Measurements from ENCODE around the gene PRDM11. TPM values are rescaled to one million over a fixed set of nuclear protein-coding genes. Genes with fewer than 3 reads are reported as not detected.

Gene PRDM11
- total and polyA plus RNA-seq, 7 experiments from 2014 or later: 0.44 to 8.8 (median 5.7) TPM

DNA sequence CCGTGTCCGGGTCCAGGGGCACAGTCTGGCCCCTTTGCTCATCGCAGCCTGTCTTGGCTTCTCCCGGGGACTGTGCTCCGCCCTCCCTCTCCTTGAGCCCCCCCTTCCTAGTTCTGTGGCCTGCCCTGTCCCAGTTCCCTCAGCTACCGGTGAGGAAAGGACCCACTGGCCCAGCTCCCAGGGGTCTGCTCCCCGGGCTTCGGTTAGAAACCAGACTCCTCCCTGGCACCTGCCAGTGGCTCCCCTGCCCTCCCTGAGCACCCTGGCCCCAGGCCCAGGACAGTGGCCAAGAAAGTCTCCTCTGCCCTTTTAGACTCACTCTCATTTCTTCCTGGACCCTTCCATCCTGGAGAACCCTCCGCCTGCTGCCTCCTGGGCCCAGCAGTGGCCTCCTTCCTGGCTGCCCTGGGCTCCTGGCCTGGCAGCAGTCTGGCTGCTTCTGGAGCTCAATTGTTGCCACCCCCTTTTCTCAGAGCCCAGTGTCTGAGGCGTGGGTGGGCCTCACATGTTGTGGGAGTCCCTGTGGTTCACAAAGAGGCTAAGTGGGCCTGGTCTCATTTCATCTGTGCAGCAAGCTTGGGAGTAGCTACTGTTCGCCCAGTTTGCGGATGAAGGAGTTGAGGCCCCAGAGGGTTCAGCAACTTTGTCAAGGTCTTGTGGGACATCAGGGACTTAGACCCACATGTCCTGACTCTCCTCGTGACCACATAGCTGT lies 12.6 kb downstream of the PRDM11 start:
- CTCF ChIA-PET: no interaction called here
- ATAC-seq: no peak
- H3K4me3 ChIP-seq (ENCODE audit: low read length): no peak overlapping the region
- DNase-seq: no peak
- H3K27me3 ChIP-seq (ENCODE audit: control insufficient read depth in 2 of 2, insufficient read depth in 2 of 2, low read length in 2 of 2): no peaks in the 10 kb centered on the region
- H3K4me1 Mint-ChIP-seq: peaks cover 0 to 24% (median 14%) of the 10 kb centered on the region in 7 donors
- H3K36me3 Mint-ChIP-seq: peaks cover 0 to 5% (median 0%) of the 10 kb centered on the region in 5 donors
- H3K27me3 Mint-ChIP-seq: no peaks in the 10 kb centered on the region
- H3K36me3 ChIP-seq (ENCODE audit: control insufficient read depth in 2 of 3, insufficient read depth in 3 of 3, low read length in 3 of 3): no peaks in the 10 kb centered on the region
- no peak overlapping the region for H3K27ac Mint-ChIP-seq
- no peak overlapping the region for H3K27ac ChIP-seq (ENCODE audit: low read depth, low read length)
- POLR2A ChIA-PET: interaction anchor here (0.8 kb wide), 1 partner anchor 9 kb away, joined by 3 read pairs; no protein-coding TSS in a partner anchor
- intact Hi-C loops (cut with micrococcal nuclease): no loop called here
- H3K4me1 ChIP-seq (ENCODE audit: control insufficient read depth in 2 of 2, insufficient read depth in 2 of 2, low read length in 2 of 2): no peaks in the 10 kb centered on the region
- H3K9me3 Mint-ChIP-seq: no peaks in the 10 kb centered on the region
- H3K4me3 Mint-ChIP-seq: no peak overlapping the region
- H3K9me3 ChIP-seq (ENCODE audit: control insufficient read depth in 2 of 3, low read length in 3 of 3): no peaks in the 10 kb centered on the region

DNA sequence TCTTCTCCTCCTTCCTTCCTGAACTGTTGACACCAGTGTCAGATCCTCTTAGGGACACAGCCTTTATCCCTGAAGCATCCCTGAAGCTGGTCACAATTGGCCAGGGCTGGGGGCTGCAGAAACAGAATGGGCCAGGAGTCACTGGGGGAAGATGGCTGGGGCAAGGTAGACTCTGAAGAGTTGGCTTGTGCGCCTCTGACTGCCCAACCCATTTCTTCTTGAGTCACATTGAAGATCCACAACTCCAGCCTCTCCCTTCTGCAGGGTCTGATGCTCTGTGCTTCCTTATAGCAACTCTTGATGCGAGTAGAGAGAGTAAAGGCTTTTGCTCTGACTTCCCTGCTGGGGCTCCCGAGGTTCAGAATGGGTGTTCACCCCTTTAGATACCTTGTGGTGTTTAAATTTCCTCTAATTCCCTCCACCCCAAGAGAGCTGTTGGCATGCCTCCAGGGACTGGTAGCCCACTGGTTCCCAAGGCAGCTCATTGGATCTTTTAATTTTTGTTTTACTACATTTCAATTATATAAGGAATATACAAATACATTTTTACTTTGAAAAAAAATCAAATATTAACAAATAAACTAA lies 13.4 kb downstream of the PRDM11 start:
- no peak overlapping the region for H3K4me3 Mint-ChIP-seq
- intact Hi-C loops (cut with micrococcal nuclease): no loop called here
- ATAC-seq: no peak

DNA sequence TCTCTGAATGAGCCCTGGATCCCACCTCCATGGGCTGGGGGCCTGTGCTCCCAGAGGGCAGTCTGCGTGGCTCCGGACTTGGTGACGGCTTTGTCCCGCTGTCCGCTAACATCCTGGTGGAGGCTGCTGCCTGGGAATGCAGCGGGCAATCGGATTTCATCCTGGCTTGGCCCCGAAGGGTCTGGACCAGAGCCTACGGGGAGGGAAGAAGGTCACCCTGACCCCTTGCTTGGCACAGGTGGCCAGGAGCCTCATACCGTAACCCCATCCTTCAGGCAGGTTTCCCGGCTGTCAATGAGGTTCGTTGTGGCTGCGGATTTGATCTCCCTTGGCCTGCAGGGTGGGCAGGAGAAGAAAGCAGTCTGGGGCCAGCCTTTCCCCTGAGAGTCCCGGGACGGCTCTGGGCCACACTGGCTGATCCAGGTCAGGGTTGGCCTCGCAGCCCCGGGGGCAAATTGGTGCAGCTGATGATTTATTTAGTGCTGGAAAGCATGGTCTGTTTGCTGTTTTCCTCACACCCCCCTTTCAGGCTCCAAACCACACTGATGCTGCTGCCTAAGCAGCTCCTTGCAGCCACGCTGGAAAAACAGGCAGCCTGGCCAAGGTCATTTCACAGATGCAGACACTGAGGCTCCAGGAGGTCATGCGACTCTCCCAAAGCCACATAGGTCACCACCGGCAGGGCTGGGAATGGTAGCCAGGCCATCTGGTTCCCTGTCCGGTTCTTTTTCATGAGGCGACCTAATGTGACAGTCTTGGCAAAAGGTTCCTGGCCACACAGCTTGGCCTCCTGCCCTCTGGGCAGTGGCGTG lies 15.0 kb downstream of the PRDM11 start:
- DNase-seq: no peak
- H3K27ac Mint-ChIP-seq: no peak overlapping the region
- H3K4me3 Mint-ChIP-seq: no peak overlapping the region
- H3K9me3 Mint-ChIP-seq: no peaks in the 10 kb centered on the region
- H3K27me3 Mint-ChIP-seq: no peaks in the 10 kb centered on the region
- H3K27me3 ChIP-seq (ENCODE audit: control insufficient read depth in 2 of 2, insufficient read depth in 2 of 2, low read length in 2 of 2): no peaks in the 10 kb centered on the region
- H3K4me1 Mint-ChIP-seq: peaks cover 0 to 19% (median 14%) of the 10 kb centered on the region in 7 donors
- H3K9me3 ChIP-seq (ENCODE audit: control insufficient read depth in 2 of 3, low read length in 3 of 3): no peaks in the 10 kb centered on the region
- no peak overlapping the region for H3K27ac ChIP-seq (ENCODE audit: low read depth, low read length)
- ChIA-PET POLR2A (no interaction called here), CTCF (interaction anchor here (0.8 kb wide), 1 partner anchor 14 kb away, joined by 3 read pairs; no protein-coding TSS in a partner anchor)
- H3K36me3 ChIP-seq (ENCODE audit: control insufficient read depth in 2 of 3, insufficient read depth in 3 of 3, low read length in 3 of 3): no peaks in the 10 kb centered on the region
- ATAC-seq: no peak
- no peak overlapping the region for H3K4me3 ChIP-seq (ENCODE audit: low read length)
- intact Hi-C loops (cut with micrococcal nuclease): no loop called here
- no peaks in the 10 kb centered on the region for H3K4me1 ChIP-seq (ENCODE audit: control insufficient read depth in 2 of 2, insufficient read depth in 2 of 2, low read length in 2 of 2)
- H3K36me3 Mint-ChIP-seq: peaks cover 0 to 9% (median 0%) of the 10 kb centered on the region in 5 donors

More for the DNA sequence above, 13.4 kb downstream of the PRDM11 start:
- Histone ChIP-seq H3K4me1 (ENCODE audit: control insufficient read depth in 2 of 2, insufficient read depth in 2 of 2, low read length in 2 of 2) (no peaks in the 10 kb centered on the region), H3K36me3 (ENCODE audit: control insufficient read depth in 2 of 3, insufficient read depth in 3 of 3, low read length in 3 of 3) (no peaks in the 10 kb centered on the region), H3K27ac (ENCODE audit: low read depth, low read length) (no peak overlapping the region), H3K4me3 (ENCODE audit: low read length) (no peak overlapping the region), H3K9me3 (ENCODE audit: control insufficient read depth in 2 of 3, low read length in 3 of 3) (no peaks in the 10 kb centered on the region), H3K27me3 (ENCODE audit: control insufficient read depth in 2 of 2, insufficient read depth in 2 of 2, low read length in 2 of 2) (no peaks in the 10 kb centered on the region)
- H3K4me1 Mint-ChIP-seq: peaks cover 0 to 24% (median 14%) of the 10 kb centered on the region in 7 donors
- peaks cover 0 to 5% (median 0%) of the 10 kb centered on the region in 5 donors for H3K36me3 Mint-ChIP-seq
- ChIA-PET POLR2A (interaction anchor here (0.8 kb wide), 1 partner anchor 10 kb away, joined by 3 read pairs; no protein-coding TSS in a partner anchor), CTCF (no interaction called here)
- no peaks in the 10 kb centered on the region for H3K27me3 Mint-ChIP-seq
- no peak for DNase-seq
- peak overlapping the region in 1 of 9 donors; percentile 72 for H3K27ac Mint-ChIP-seq
- no peaks in the 10 kb centered on the region for H3K9me3 Mint-ChIP-seq

DNA sequence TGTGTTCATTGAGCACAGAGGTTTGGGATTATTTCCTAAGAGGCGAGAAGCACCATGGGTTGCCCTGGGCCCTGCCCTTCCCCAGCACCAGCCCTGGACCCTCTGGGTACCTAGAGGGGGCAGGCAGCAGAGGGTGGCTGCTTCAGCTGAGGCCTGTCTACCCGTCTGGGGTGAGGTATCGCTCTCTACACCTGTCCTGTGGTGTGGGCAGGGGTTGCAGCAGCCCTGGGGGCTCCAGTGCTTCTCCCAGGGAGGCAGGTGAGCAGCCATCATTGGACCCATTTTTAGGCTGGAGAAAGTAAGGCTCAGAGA lies 15.6 kb downstream of the PRDM11 start:
- ChIA-PET CTCF (interaction anchor here (1.5 kb wide), 1 partner anchor 226 kb away, joined by 3 read pairs; no protein-coding TSS in a partner anchor), POLR2A (no interaction called here)
- H3K36me3 Mint-ChIP-seq: peaks cover 0 to 4% (median 0%) of the 10 kb centered on the region in 5 donors

DNA sequence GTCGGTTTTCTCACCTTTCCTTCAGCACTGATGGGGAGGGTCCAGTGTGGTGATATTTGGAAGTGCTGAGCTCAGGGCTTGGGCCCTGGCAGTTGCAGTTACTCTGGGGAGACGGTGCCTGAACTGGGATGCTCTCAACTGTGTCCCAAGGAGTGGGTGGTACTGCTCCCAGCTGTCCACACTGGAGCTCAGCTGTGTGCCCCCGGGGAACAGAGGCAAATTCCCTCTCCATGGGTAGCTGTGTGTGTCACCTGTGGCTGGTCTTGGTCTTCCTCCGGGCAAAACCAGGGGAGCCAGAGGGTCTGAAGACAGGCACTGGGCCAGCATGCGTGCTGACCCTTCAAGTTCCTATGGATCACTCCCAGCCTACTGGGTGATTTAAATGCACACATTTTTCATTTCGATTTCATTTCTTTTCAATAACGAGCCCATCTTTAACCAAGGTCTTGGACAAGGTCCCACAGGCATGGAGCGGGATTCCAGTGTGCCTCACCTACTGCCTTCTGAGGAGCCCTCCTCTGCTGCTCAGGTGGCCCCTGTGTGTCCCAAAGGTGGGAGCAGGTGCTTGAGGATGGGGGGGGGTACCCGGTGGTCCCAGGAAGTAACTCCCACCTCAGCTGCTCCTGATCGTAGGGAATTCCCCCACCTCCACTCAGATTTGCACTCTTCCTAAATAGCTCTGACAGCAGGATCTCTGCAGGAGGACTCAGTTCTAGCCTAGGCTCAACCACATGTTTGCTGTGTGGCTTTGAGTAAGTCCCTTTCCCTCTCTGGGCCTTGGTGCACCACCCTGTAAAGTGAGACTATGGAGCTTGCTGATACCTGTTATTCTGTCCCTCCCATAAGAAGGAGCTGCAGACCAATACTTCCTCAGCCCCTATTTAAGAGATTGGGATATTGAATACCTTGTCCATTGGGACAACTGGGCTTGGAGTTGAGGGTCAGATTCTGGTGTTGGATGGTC lies 16.8 kb downstream of the PRDM11 start:
- Mint-ChIP-seq H3K27ac (peak overlapping the region in 1 of 9 donors; percentile 62), H3K4me3 (no peak overlapping the region), H3K9me3 (no peaks in the 10 kb centered on the region), H3K4me1 (peaks cover 0 to 12% (median 7%) of the 10 kb centered on the region in 7 donors), H3K36me3 (peaks cover 0 to 4% (median 0%) of the 10 kb centered on the region in 5 donors), H3K27me3 (no peaks in the 10 kb centered on the region)
- H3K27ac ChIP-seq (ENCODE audit: low read depth, low read length): no peak overlapping the region
- ChIA-PET POLR2A (no interaction called here), CTCF (interaction anchor here (1.5 kb wide), 1 partner anchor 227 kb away, joined by 3 read pairs; no protein-coding TSS in a partner anchor)
- H3K9me3 ChIP-seq (ENCODE audit: control insufficient read depth in 2 of 3, low read length in 3 of 3): no peaks in the 10 kb centered on the region
- ATAC-seq: no peak
- no peak for DNase-seq
- intact Hi-C loops (cut with micrococcal nuclease): no loop called here
- no peaks in the 10 kb centered on the region for H3K4me1 ChIP-seq (ENCODE audit: control insufficient read depth in 2 of 2, insufficient read depth in 2 of 2, low read length in 2 of 2)
- no peaks in the 10 kb centered on the region for H3K27me3 ChIP-seq (ENCODE audit: control insufficient read depth in 2 of 2, insufficient read depth in 2 of 2, low read length in 2 of 2)
- no peaks in the 10 kb centered on the region for H3K36me3 ChIP-seq (ENCODE audit: control insufficient read depth in 2 of 3, insufficient read depth in 3 of 3, low read length in 3 of 3)
- H3K4me3 ChIP-seq (ENCODE audit: low read length): no peak overlapping the region

More for the DNA sequence above, 15.6 kb downstream of the PRDM11 start:
- Mint-ChIP-seq H3K27me3 (no peaks in the 10 kb centered on the region), H3K4me1 (peaks cover 0 to 13% (median 9%) of the 10 kb centered on the region in 7 donors), H3K9me3 (no peaks in the 10 kb centered on the region), H3K4me3 (no peak overlapping the region), H3K27ac (no peak overlapping the region)
- H3K27ac ChIP-seq (ENCODE audit: low read depth, low read length): no peak overlapping the region
- no peaks in the 10 kb centered on the region for H3K9me3 ChIP-seq (ENCODE audit: control insufficient read depth in 2 of 3, low read length in 3 of 3)
- no peak overlapping the region for H3K4me3 ChIP-seq (ENCODE audit: low read length)
- no peaks in the 10 kb centered on the region for H3K36me3 ChIP-seq (ENCODE audit: control insufficient read depth in 2 of 3, insufficient read depth in 3 of 3, low read length in 3 of 3)
- ATAC-seq: no peak
- H3K27me3 ChIP-seq (ENCODE audit: control insufficient read depth in 2 of 2, insufficient read depth in 2 of 2, low read length in 2 of 2): no peaks in the 10 kb centered on the region
- H3K4me1 ChIP-seq (ENCODE audit: control insufficient read depth in 2 of 2, insufficient read depth in 2 of 2, low read length in 2 of 2): no peaks in the 10 kb centered on the region
- intact Hi-C loops (cut with micrococcal nuclease): no loop called here
- no peak for DNase-seq

DNA sequence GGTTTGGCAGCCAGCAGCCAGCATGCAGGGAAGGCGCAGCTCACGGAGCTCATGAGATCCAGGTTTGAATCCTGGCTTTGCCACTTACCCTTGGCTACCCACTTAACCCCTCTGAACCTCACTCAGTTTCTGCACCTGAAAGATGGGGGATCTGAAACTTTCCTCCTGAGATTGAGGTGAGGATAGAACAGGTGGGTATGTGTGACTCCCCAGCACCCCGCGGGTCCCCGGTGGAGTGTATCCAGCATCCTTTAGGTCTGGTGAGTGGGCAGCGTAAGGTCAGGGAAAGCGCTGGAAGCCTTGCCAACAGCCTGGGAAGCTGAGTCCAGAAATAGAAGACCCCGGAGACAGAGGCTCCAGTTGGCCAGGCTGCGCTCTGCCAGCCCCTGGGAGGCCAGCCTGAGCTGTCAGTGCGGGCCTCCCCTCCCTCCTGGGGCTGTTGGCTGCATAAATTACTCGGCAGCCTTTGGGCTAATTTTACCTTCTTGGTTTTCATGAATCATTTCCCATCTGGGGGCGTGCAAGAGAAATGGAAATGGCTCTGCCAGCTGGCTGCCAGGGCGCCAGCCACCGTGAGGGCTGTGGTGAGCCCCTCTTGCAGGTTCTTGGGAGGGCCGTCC lies 17.6 kb downstream of the PRDM11 start:
- Mint-ChIP-seq H3K9me3 (no peaks in the 10 kb centered on the region), H3K4me3 (no peak overlapping the region), H3K27me3 (no peaks in the 10 kb centered on the region), H3K4me1 (peaks cover 0 to 12% (median 5%) of the 10 kb centered on the region in 7 donors), H3K27ac (no peak overlapping the region), H3K36me3 (peaks cover 0 to 4% (median 0%) of the 10 kb centered on the region in 5 donors)
- POLR2A ChIA-PET: no interaction called here
- DNase-seq (no peak), ATAC-seq (no peak)
- no peak overlapping the region for H3K27ac ChIP-seq (ENCODE audit: low read depth, low read length)
- H3K9me3 ChIP-seq (ENCODE audit: control insufficient read depth in 2 of 3, low read length in 3 of 3): no peaks in the 10 kb centered on the region
- intact Hi-C loops (cut with micrococcal nuclease): no loop called here
- no peaks in the 10 kb centered on the region for H3K4me1 ChIP-seq (ENCODE audit: control insufficient read depth in 2 of 2, insufficient read depth in 2 of 2, low read length in 2 of 2)
- no peak overlapping the region for H3K4me3 ChIP-seq (ENCODE audit: low read length)
- H3K27me3 ChIP-seq (ENCODE audit: control insufficient read depth in 2 of 2, insufficient read depth in 2 of 2, low read length in 2 of 2): no peaks in the 10 kb centered on the region
- CTCF ChIA-PET: no interaction called here
- H3K36me3 ChIP-seq (ENCODE audit: control insufficient read depth in 2 of 3, insufficient read depth in 3 of 3, low read length in 3 of 3): no peaks in the 10 kb centered on the region
